B cell (primary cell): Measurements from ENCODE around the gene EIF3L. TPM values are rescaled to one million over a fixed set of nuclear protein-coding genes. Genes with fewer than 3 reads are reported as not detected.

Experiments used
- ATAC-seq: fragments of 200-7000 bp; cut with Tn5 transposase; one replicate; pipeline ENCODE4 v1.10.0; 2021; ENCODE audit warnings: low read depth, mild to moderate bottlenecking, moderate number of reproducible peaks, moderate library complexity
- CTCF ChIA-PET: fragments of 350-600 bp; sonication (Branson Sonifier 250); formaldehyde crosslinking; loops from one replicate; lab custom pipeline; 2021; ENCODE audit warnings: antibody characterized with exemption, inconsistent platforms; lab: Charles Lee
- POLR2A ChIA-PET: fragments of 350-600 bp; sonication (Branson Sonifier 250); formaldehyde crosslinking; loops from one replicate; lab custom pipeline; 2021; ENCODE audit warnings: antibody characterized with exemption; lab: Charles Lee
- DNase-seq: peaks from one replicate; pipeline ENCODE4 v3.0.0; 2013
- H2AFZ ChIP-seq: 2 replicates; pipeline ENCODE4 v1.6.1; 2012; ENCODE audit warnings: mild to moderate bottlenecking, low read depth, low read length; ENCODE audit not compliant: insufficient read depth, poor library complexity, severe bottlenecking
- H3K27ac ChIP-seq, 2 donors: 1 replicate in 1 of 2; 2 replicates in 1 of 2; pipeline ENCODE4 v1.5.1; 2012 to 2013; ENCODE audit warnings: low read length in 2 of 2, mild to moderate bottlenecking in 2 of 2, moderate library complexity in 1 of 2
- H3K27me3 ChIP-seq, 4 experiments: fragments of 200-600 bp in 1 of 4; sonication (generic) in 1 of 4; replicated peaks in 1 of 4; 1 replicate in 2 of 4; 2 replicates in 2 of 4; pipeline versions ENCODE4 v1.6.1 to v1.7.0; 2013 to 2016; ENCODE audit warnings: low read length in 3 of 4, mild to moderate bottlenecking in 2 of 4, mixed read lengths in 1 of 4, moderate library complexity in 1 of 4; ENCODE audit not compliant: insufficient read depth in 4 of 4, control insufficient read depth in 3 of 4; ENCODE audit errors: control extremely low read depth in 1 of 4
- H3K36me3 ChIP-seq, 2 experiments: replicated peaks in 1 of 2; 1 replicate in 1 of 2; 2 replicates in 1 of 2; pipeline versions ENCODE4 v1.6.1 to v1.7.1; 2013; ENCODE audit warnings: low read length in 1 of 2; ENCODE audit not compliant: insufficient read depth in 2 of 2, control insufficient read depth in 1 of 2; ENCODE audit errors: control extremely low read depth in 1 of 2, extremely low read depth in 1 of 2
- H3K4me1 ChIP-seq, 2 donors: fragments of 200-600 bp in 1 of 2; sonication (generic) in 1 of 2; 1 replicate in 1 of 2; 2 replicates in 1 of 2; pipeline versions ENCODE4 v1.5.1 to v1.6.1; 2013 to 2017; ENCODE audit warnings: low read length in 2 of 2; ENCODE audit not compliant: control insufficient read depth in 2 of 2, insufficient read depth in 2 of 2
- H3K4me2 ChIP-seq: replicated peaks from 2 replicates; pipeline ENCODE3; 2012; ENCODE audit warnings: mild to moderate bottlenecking, low read depth, low read length; ENCODE audit not compliant: poor library complexity, severe bottlenecking
- H3K4me3 ChIP-seq, 5 experiments: fragments of 200-600 bp in 1 of 5; sonication (generic) in 1 of 5; 1 replicate in 3 of 5; 2 replicates in 2 of 5; pipeline versions ENCODE4 v1.5.1 to v1.7.0; 2011 to 2016; ENCODE audit warnings: low read length in 4 of 5, mild to moderate bottlenecking in 4 of 5, low read depth in 2 of 5, control low read depth in 1 of 5, moderate library complexity in 1 of 5; ENCODE audit not compliant: insufficient read depth in 1 of 5; ENCODE audit errors: control extremely low read depth in 1 of 5, extremely low read depth in 1 of 5
- H3K79me2 ChIP-seq: fragments of 200-600 bp; sonication (generic); one replicate; pipeline ENCODE4 v1.6.0; 2016; ENCODE audit warnings: low read length; ENCODE audit not compliant: control insufficient read depth, insufficient read depth
- H3K9ac ChIP-seq: fragments of 200-600 bp; sonication (generic); 2 replicates; pipeline ENCODE4 v1.6.1; 2017; ENCODE audit warnings: mild to moderate bottlenecking, low read length, moderate library complexity
- H3K9me3 ChIP-seq, 3 donors: one replicate each; pipeline versions ENCODE4 v1.6.1 to v1.7.1; 2013; ENCODE audit warnings: low read length in 2 of 3; ENCODE audit not compliant: control insufficient read depth in 2 of 3, insufficient read depth in 1 of 3; ENCODE audit errors: control extremely low read depth in 1 of 3
- H4K20me1 ChIP-seq: 2 replicates; pipeline ENCODE4 v1.6.0; 2012; ENCODE audit warnings: mild to moderate bottlenecking, low read length; ENCODE audit not compliant: insufficient read depth, control insufficient read depth, poor library complexity, severe bottlenecking
- H3K27ac Mint-ChIP-seq: one replicate; pipeline ENCODE4 v1.8.0; 2021; ENCODE audit warnings: mixed read lengths
- H3K27me3 Mint-ChIP-seq: one replicate; pipeline ENCODE4 v1.8.0; 2021; ENCODE audit warnings: mixed read lengths
- H3K4me1 Mint-ChIP-seq: one replicate; pipeline ENCODE4 v1.8.0; 2021; ENCODE audit warnings: mixed read lengths
- H3K4me3 Mint-ChIP-seq: one replicate; pipeline ENCODE4 v1.8.0; 2021; ENCODE audit warnings: mixed read lengths
- H3K9me3 Mint-ChIP-seq: one replicate; pipeline ENCODE4 v1.8.0; 2022; ENCODE audit warnings: mixed read lengths; ENCODE audit not compliant: insufficient read depth
- CTCF ChIP-seq: fragments of 200-600 bp; IDR thresholded peaks from one replicate; pipeline ENCODE4 v1.8.0; 2022; ENCODE audit warnings: antibody characterized with exemption, mild to moderate bottlenecking
- EZH2 ChIP-seq: IDR thresholded peaks from 2 replicates; pipeline ENCODE4 v1.6.1; 2012; ENCODE audit warnings: borderline replicate concordance, low read depth, mild to moderate bottlenecking, moderate library complexity, low read length; ENCODE audit not compliant: insufficient read depth, poor library complexity, severe bottlenecking
- WGBS: methylation state at CpG from one replicate; pipeline ENCODE4 v1.1.5; 2013; ENCODE audit warnings: missing lambda C conversion rate; ENCODE audit not compliant: insufficient coverage; 5-methylcytosine and 5-hydroxymethylcytosine counted together
- intact Hi-C: fragments of 100-400 bp; cut with micrococcal nuclease; formaldehyde crosslinking; loops from one replicate; pipeline ENCODE4 v1.10.0; 2022
- polyA plus RNA-seq: library from polyadenylated mRNA; depleted of rRNA; stranded (reverse); fragments of >200 nt; gene quantifications from 2 replicates; pipeline ENCODE4 v1.2.3, GENCODE V29; 2012
- total RNA-seq, 2 donors: library from RNA; stranded (reverse); fragments of 120-200 nt in 1 of 2; gene quantifications; 1 replicate in 1 of 2; 2 replicates in 1 of 2; pipeline versions ENCODE4 v1.2.3 to v1.2.4, GENCODE V29; 2013 to 2022

The EIF3L gene
- total and polyA plus RNA-seq, 2 donors (not counting 1 experiment from before 2014, with no cell fraction given) = 430 to 560 TPM

- Mint-ChIP-seq H3K4me3 (peak overlapping the region; percentile 77), H3K27ac (no peak overlapping the region), H3K27me3 (peaks cover 54% of the 10 kb centered on the region), H3K4me1 (peaks cover 27% of the 10 kb centered on the region), H3K9me3 (no peaks in the 10 kb centered on the region)
- DNase-seq (no peak), ATAC-seq (no peak)
- no peaks in the 10 kb centered on the region for H3K79me2 ChIP-seq
- no peak overlapping the region for H3K27ac ChIP-seq
- 7% methylated on average over 8 of the region's 8 CpGs for WGBS
- H3K4me3 ChIP-seq = peak overlapping the region; percentile 17 to 61 (median 53)
- H2AFZ ChIP-seq = peak overlapping the region; percentile 76
- ChIA-PET CTCF (interaction anchor here (1.0 to 4.1 kb wide), 4 partner anchors 9 to 145 kb away, joined by 3 to 30 read pairs (median 14); partner anchors contain the start of genes C22orf23 and POLR2F), POLR2A (interaction anchor here (0.6 to 0.7 kb wide), 4 partner anchors 19 to 200 kb away, joined by 3 to 5 read pairs (median 3); partner anchors contain the start of gene GGA1)
- peak overlapping the region; percentile 78 for H3K4me2 ChIP-seq
- H3K9ac ChIP-seq = peak overlapping the region; percentile 66
- no peak for TF ChIP-seq EZH2
- TF ChIP-seq CTCF = no peak
- H3K27me3 ChIP-seq = peaks cover 0 to 89% (median 48%) of the 10 kb centered on the region in 4 experiments
- H3K9me3 ChIP-seq = peaks cover 0 to 31% (median 0%) of the 10 kb centered on the region in 3 donors
- no peaks in the 10 kb centered on the region for H3K36me3 ChIP-seq
- H3K4me1 ChIP-seq = peaks cover 45 to 53% of the 10 kb centered on the region in 2 donors
- intact Hi-C loops = no loop called here
- H4K20me1 ChIP-seq = peaks cover 5% of the 10 kb centered on the region
Observed at GRCh38 chr22:37808294-37808657, 40.9 kb upstream of the EIF3L start.

- POLR2A ChIA-PET = no interaction called here
- Histone ChIP-seq H2AFZ (no peak overlapping the region), H3K9me3 (peaks cover 0 to 18% (median 0%) of the 10 kb centered on the region in 3 donors), H3K9ac (no peak overlapping the region), H3K4me3 (no peak overlapping the region), H3K27ac (no peak overlapping the region), H4K20me1 (peaks cover 5% of the 10 kb centered on the region), H3K27me3 (peaks cover 0 to 79% (median 39%) of the 10 kb centered on the region in 4 experiments), H3K79me2 (no peaks in the 10 kb centered on the region), H3K4me1 (peaks cover 35 to 40% of the 10 kb centered on the region in 2 donors), H3K4me2 (no peak overlapping the region), H3K36me3 (no peaks in the 10 kb centered on the region)
- intact Hi-C loops = no loop called here
- DNase-seq (no peak), ATAC-seq (no peak)
- TF ChIP-seq EZH2 = no peak
- TF ChIP-seq CTCF = no peak
- Mint-ChIP-seq H3K4me3 (peak overlapping the region; percentile 57), H3K9me3 (no peaks in the 10 kb centered on the region), H3K27ac (no peak overlapping the region), H3K4me1 (peaks cover 24% of the 10 kb centered on the region), H3K27me3 (peaks cover 43% of the 10 kb centered on the region)
- CTCF ChIA-PET = interaction anchor here (0.6 to 4.1 kb wide), 6 partner anchors 8 to 203 kb away, joined by 3 to 30 read pairs (median 4); no protein-coding TSS in a partner anchor
- WGBS = 92% methylated on average over 5 of the region's 5 CpGs
Observed at GRCh38 chr22:37809672-37810333, 39.4 kb upstream of the EIF3L start.
